Pons (tissue), 1 donor: ENCODE data around the gene TENT4B.

Source experiments
- DNase-seq: peaks from one replicate; pipeline ENCODE4 v3.0.0-alpha.2; 2016; ENCODE audit warnings: low spot score

TENT4B gene

GRCh38 chr16:50271148-50272041, 118.3 kb downstream of the TENT4B start:
- no peak for DNase-seq

DNA sequence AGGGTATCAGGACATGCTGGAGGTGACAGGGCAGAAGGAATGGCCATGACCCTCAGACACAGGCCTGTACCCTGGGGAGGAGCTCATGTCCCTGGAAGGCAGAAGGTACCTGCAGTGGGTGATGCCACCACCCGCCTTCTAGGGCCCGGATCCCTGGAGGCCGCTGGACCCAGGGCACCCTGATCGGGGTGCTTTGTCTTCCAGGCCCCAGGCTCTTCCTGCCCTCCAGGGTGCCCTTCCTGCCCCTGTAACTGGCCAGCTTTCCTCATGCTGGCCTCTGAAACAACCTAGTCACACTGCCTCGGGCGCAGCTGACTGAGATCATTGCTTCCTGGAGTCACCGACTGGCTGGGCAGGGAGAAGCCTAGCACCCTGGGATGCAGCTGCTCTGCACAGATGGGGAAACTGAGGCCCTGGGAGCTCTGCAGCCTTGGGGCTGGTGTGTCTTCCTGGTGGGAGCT, 119.0 kb downstream of the TENT4B start:
- DNase-seq: no peak

GRCh38 chr16:50272687-50273381, 119.7 kb downstream of the TENT4B start:
- no peak for DNase-seq

DNA sequence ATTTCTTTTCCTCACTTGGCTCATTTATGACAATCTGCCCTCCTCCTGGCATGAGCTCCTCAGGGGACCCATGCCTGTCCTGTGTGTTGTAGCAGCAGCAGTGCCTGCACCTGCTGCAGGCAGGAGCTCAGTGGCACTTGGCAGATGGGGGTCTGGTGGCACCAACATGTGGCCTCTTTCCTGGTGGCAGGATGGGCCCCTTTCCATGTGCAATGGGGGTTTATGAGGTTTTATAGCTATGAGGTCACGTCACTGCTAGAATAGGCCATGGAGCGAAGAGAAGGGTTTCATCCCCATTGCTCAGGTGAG, 120.2 kb downstream of the TENT4B start:
- DNase-seq: no peak

- DNase-seq: peak; percentile 45
Observed at GRCh38 chr16:50273888-50274325, 120.8 kb downstream of the TENT4B start.

- no peak for DNase-seq
Observed at GRCh38 chr16:50274326-50275097, 121.4 kb downstream of the TENT4B start.

GRCh38 chr16:50275098-50275415, 122.0 kb downstream of the TENT4B start:
- DNase-seq: no peak

DNA sequence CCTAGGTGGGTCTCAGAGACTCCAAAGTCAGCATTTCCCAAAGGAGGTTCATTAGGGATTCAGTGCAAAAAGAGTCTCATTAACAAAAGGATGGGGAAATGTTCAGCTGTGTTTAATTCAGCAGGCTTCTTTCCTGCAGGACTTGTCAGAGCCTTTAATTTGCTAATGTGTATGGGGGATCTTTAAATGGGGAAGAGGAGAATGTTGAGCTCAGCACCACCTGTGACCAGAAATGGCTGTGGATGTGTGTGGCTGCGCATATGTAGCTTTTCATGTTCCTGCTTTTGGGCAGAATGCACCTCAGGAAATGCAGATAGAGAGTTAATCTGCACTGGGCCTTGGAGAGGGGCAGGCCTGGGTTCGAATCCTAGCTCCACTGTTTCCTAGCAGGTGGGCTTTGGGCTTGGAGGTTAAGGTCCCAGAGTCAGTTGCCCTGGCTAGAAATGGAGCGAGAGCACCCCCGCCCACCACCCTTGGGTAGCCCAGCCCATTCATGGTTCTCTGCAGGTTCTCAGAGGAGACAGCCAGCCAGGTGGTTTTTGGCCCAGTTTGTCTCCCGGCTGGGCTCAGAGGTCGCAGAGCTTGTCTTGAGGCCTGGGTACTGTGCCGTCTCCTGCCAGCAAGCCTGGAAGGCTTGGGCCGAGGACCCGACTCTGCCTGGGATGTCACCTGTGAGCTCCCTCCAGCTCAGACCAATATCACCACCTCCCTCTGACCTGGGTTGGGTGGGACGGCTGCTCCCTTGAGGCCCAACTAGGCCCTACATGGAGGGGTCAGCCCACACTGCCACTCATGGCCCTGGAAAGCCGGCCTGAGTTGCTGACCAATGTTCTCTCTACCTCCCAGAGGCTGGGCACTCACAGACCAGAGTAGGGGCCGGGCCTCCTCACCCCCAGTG, 122.6 kb downstream of the TENT4B start:
- DNase-seq: no peak

DNA sequence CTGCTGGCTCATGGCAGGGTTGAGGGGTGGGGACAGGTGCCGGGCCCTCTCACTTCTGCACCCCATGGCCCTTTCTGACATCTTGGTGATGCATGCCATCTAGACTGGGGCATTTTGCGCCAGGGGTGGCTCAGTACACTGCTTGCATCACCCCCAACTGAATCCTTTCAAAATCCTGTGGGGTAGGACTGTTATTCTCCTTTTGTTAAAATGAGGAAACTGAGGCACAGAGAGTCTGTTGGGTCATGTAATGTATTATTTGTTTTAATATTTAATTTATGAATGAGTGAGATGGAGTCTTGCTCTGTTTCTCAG, 123.2 kb downstream of the TENT4B start:
- no peak for DNase-seq

GRCh38 chr16:50276801-50277555, 123.9 kb downstream of the TENT4B start:
- DNase-seq: no peak

DNA sequence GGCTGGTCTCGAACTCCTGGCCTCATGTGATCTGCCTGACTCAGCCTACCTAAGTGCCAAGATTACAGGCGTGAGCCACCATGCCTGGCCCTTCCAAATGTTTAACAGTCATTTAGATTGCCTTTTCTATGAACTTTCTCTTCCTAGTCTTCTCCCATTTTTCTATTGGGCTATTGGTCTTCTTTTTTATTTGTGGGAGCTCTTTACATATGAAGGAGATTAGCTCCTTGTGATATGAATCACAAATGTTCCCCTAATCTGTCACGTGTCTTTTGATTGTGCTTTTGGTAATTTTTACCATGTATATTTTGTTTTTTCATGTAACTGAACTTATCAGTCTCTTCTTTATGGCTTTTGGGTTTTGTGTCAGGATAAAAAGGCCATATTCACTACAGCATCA, 125.1 kb downstream of the TENT4B start:
- no peak for DNase-seq

- DNase-seq: no peak
Observed at GRCh38 chr16:50279504-50279865, 126.4 kb downstream of the TENT4B start.

DNA sequence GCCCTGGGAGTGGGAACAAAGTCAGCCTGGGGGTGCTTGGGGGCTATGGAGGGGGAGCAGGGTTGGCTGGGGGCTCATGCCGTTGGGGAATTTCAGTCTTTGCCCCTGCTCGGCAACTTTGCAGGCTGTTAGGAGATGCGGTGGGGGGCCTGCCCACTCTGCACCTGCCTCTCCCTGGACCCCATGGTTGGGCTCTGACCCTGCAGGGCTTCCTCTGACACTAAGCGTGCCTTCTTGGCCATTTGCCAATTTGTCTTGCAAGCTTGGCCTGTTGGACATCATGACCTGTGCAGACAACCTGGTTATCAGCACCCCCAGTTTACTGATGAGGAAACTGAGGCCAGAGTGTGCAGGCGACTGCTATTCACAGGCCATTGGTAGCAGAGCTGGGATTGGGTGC, 127.8 kb downstream of the TENT4B start:
- DNase-seq: no peak
